ENCODE results near the gene C9orf43.

The C9orf43 gene

GRCh38 chr9:113468716-113469448, 58.3 kb downstream of the C9orf43 start:
- no peak for DNase-seq

DNA sequence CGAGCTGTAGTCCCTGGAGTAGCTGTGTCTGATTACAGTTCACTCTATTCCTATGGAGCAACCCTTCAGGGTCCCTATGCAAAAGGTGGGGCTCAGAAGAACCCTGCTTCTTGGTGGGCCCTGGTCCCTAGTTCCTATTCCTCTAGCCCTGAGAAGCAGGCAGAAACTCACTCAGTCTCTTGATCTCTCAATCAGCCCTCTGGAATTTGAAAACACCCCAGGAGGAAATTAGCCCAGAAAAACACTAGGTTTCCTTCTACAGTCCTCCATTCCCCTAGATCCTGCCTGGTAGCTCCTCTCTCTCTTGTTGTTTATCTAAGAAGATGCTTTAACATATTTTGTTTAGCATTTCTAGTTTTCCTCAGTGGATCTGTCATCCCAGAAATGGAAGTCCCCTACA, 60.6 kb downstream of the C9orf43 start:
- DNase-seq: no peak

- no peak for DNase-seq
Measured at GRCh38 chr9:113471566-113471965, 61.0 kb downstream of the C9orf43 start.

DNA sequence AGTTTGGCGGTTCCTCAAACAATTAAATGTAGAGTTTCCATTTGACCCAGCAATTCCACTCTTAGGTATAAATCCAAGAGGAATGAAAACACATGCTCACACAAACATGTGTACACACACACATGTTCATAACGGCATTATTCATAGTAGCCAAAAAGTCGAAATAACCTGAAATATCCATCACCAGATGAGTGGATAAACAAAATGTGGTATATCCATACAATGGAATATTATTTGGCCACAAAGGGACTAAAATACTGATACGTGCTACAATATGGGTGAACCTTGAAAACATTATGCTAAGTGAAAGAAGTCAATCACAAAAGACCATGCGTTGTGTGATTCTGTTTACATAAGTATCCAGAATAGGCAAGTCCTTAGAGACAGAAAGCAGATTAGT, 61.7 kb downstream of the C9orf43 start:
- DNase-seq: no peak

- DNase-seq: no peak
Measured at GRCh38 chr9:113474360-113475028, 63.9 kb downstream of the C9orf43 start.

DNA sequence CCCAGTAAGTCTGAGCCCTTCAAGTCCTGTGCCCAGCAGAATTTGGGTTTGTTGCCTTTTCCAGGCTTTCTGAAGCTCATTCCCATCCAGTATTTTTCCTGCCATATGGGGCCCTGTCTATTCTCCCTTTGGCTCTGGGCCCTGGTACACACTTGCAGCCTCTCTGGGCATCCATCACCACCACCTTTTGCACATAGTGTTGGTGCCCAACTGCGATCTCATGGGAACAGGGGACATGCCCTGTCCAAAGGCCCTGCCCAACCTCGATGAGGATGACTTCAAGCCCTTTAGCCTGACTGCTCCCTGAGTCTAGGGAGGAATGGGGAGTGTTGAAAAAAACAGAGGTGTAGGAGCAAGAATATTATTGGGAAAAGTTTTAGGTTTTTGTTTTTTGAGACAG, 64.5 kb downstream of the C9orf43 start:
- DNase-seq: no peak

DNA sequence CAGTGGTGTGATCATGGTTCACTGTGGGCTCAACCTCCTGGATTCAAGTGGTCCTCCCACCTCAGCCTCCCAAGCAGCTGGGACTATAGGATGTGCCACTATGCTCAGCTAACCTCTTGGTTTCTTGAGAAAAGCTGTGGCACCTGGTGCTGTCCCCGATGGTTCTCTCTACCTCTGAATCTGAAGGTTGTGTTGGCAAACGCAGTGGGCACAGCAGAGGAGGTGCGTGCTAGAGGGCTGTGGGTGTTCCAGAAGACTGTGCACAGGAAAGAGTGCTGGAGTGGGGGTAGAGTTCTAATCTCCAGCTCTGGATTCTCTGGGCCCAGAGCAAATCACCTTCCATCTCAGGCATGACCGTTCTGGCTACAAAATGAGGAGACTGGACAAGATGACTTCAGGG, 65.4 kb downstream of the C9orf43 start:
- no peak for DNase-seq

- DNase-seq: no peak
Measured at GRCh38 chr9:113476511-113476916, 66.0 kb downstream of the C9orf43 start.

- no peak for DNase-seq
Measured at GRCh38 chr9:113477058-113477457, 66.5 kb downstream of the C9orf43 start.

- no peak for DNase-seq
Measured at GRCh38 chr9:113477661-113478060, 67.1 kb downstream of the C9orf43 start.

DNA sequence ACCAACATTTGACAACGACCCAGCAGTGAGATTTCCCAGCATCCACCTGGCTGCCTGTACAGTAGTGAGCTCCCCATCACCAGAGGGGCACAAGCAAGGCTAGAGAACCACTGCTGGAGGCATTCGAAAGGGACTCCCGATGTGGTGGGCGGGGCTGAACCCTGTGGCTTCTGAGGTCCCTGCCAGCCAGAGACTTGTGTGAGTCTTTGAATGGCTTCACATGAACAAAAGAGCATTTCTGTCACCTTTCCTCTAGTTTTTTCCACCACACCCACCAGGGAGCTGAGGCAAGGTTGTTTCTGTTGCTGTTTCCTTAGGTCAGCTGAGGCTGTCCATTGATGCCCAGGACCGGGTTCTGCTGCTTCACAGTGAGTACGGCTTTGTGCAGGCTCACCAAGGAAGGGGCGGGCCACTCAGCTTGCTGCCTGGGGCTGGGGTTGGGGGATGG, 68.7 kb downstream of the C9orf43 start:
- peak; percentile 34 for DNase-seq

All from CD4-positive, alpha-beta T cell treated with Interleukin-10 for 1 hour (primary cell).